Inflammatory macrophage (primary cell): Measurements from ENCODE around the gene NME3.
"Not testable (repeated sequence)": the region's sequence is repeated elsewhere in the genome, so short reads cannot be mapped to it uniquely, and the experiment has no call there.

Experiments
- DNase-seq, 2 donors: peaks; one replicate each; pipeline ENCODE4 v3.0.0-alpha.2; 2020 to 2022

NME3 gene

DNA sequence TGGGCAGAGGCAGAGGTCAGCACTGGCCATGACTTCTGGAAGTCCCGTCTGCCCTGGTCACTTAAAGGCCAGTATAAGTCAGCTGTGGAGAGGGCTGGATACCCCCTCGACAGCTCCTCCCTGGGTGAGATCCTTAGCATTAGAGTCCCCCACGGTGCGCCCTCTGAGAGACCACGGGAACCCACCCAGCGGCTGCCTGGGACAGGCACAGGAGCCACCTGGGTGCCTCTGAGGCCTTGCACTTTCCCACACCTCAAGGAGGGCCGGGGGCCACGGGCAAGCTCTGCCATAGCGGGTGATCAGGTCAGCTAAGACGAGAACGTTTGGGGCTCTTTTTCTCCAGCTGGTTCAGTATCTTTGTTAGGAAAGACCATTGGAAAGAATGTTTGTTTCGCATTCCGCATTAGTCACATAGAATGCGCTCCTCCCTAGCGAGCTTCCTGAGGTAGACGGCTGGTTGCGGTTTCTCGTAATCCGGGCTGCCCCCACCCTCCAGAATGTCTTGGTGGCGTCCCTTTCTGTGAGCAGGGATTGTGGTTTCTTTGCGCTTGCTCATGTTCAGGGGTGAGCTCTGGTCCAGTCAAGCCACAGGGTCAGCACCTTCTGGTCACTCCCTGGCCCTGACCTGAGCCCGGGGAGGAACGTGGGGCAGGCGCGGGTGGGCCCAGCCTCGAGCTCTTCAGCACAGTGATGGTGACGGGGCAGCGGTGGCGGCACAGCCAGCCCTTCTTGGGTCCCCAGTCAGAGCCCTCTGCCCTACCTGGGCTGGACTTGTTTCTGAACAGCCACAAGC, 25.2 kb downstream of the NME3 start:
- DNase-seq: no peak

DNA sequence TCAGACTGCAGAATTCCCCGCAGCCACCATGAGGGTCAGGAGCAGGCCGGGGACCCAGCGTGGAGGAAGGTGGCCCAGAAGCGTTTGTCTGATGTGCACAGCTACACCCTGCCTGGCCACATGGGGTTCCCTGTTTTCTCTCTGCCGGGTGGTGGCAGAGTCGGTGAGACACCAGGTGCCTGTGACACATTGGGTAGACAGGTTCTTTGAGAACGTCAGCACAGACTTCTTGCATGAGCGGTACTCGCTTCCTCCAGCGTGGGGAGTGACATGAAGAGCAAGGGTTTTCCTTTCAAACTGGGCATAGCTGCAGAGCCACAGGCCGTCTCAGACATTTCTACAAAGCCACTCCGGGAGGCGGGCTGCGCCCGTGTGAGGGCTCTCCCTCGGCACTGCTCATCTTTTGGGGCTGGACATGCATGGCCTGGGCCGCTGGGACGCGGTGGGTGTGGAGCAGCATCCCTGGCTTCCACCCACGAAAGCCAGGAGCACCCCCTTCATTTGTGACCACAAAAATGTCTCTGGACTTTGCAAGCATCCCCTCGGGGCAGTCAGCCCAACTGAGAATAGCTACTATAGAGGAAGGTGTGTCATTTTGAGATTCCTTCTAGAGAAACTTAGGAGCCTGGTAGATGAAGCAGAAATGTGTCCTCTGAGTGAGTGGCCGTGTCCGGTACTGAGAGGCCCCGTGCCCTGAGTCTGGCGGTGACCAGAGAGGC, 26.0 kb downstream of the NME3 start:
- DNase-seq: no peak

GRCh38 chr16:1744338-1744840, 27.0 kb downstream of the NME3 start:
- DNase-seq: no peak

DNA sequence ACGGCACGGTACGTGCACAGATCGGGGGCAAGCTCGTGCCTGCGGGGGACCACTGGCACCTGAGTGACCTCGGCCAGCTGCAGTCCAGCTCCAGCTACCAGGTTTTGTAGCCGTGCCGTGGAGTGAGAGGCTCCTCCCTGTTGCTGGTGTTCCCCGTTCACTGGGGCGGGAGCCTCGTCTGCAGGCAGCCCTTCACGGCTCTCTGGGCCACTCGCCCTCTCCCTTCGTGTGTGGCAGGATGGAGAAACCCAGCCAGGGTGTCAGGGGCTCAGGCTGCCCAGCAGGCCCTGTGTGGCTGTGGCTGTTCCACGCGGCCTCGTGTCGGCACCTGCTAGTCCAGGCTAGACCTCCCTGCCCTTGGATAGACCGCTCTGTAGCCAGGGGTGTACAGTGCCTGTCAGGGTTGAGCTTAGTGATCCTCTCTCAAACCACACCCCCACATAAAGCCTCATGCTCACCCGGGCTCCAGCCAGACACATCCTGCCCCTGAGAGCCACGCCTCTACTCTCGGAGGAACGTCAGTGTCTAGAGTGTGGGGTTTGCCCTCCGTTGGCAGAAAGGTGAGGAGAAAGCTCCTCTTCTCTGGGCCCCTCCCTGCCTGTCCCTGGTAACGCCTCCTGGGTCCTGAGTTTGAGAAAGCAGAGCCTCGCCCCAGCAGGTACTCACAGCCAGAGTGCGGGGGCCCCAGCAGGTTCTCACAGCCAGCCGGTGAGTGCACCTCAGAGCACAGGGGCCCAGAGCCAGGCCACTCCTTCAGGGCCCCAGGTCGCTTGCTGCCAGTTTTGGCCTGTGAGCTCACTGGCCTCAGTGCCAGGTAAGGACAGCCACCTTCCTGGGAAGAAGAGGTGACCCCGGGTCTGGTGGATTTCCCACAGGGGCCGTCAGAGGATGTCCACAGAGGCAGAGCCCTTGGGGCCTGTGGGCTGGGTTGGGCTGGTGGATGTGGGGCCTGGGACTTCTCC, 27.7 kb downstream of the NME3 start:
- no peak for DNase-seq

GRCh38 chr16:1741553-1742165, 29.7 kb downstream of the NME3 start:
- no peak for DNase-seq

- DNase-seq: no peak
These were observed 30.4 kb downstream of the NME3 start for GRCh38 chr16:1740781-1741490.

DNA sequence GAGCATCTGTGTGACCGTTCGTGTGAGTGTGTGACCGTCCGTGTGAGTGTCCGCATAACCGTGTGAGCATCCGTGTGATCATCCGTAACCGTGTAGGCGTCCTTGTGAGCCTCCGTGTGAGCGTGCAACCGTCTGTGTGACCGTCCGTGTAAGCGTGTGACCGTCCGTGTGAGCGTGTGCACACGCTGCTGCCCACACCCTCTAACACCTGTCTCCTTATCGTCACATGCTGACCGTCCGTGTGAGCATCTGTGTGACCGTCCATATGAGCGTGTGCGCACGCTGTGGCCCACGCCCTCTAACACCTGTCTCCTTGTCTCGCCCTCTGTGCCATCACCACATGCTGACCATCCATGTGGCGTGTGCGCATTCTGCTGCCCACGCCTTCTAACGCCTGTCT, 31.1 kb downstream of the NME3 start:
- no peak for DNase-seq

GRCh38 chr16:1734816-1735215, 36.5 kb downstream of the NME3 start:
- no peak for DNase-seq

DNA sequence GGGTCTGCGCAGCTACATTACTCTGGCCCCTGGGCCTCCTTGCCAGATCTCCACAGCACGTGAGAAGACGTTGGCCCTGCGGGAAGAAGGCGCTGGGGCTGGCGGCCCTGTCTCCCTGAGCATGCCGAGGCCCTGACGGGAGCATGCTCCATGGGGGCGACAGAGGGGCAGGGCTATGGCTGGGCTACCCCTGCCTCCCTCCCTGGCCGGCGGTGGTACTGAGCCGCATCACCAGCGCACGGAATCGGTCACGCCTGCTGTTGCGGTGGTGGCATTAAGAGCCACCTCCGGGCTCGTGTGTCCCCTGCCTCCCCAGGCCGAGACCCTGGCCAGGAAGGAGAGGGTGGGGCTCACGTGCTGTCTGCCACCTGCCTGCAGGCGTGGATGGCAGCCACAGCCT, 37.2 kb downstream of the NME3 start:
- no peak for DNase-seq

- DNase-seq: not testable (repeated sequence)
These were observed 38.8 kb downstream of the NME3 start for GRCh38 chr16:1732551-1732987.

DNA sequence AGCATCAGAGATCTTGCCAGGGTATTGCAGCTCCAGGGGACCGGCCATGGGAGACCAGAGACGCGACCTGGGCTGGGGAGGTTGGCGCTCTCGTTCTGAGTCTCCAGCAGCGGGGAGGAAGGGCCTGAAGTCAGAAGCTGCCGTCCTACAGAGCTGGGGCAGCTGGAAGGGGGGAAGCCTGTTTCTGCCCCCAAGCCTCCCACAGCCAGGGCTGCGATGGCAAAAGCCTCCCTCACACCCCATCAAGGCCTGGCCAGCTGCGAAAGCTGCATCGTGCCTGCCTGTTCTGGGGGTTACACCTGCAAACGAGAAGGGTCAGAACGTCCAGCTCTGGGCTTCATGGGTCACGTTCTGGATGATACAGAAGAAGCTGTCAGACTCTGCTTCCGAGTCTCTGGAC, 39.3 kb downstream of the NME3 start:
- DNase-seq: no peak

DNA sequence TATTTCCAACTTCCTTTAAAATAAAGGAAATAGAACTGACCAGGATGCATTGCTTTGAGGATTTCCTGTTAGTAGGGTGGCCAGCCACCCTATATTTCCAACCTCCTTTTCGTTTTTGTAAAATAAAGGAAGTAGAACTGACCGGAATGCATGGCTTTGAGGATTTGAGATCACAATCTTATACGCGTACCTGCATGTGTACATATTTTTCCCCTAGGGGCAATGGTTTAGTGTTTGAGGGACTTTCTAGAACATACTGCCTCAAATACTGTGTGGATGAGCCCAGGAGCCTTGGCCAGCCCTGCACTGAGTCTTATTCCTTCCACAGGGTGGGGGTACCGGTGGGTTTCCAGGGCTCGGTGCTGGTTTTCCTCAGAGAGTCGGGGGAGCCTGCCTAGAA, 39.7 kb downstream of the NME3 start:
- DNase-seq: peak in 1 of 2 donors; percentile 49

GRCh38 chr16:1731073-1731472, 40.3 kb downstream of the NME3 start:
- DNase-seq: no peak

DNA sequence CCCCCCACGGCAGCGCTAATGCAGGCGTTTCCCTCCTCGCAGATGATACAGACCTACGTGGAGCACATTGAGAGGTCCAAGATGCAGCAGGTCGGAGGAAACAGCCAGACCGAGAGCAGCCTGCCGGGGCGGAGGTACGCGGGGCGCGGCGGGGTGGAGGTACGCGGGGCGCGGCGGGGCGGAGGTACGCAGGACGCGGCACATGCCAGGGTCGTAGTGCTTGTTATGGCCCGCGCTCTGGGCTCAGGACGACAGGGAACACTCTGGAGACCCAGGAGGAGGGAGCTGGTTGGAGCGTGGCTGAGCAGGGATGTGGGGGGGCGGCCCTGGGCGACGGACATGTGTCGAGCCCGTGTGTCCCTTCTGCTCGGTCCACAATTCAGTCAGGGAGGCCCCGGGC, 41.9 kb downstream of the NME3 start:
- DNase-seq: no peak

GRCh38 chr16:1729026-1729425, 42.3 kb downstream of the NME3 start:
- DNase-seq: no peak

GRCh38 chr16:1727651-1728624, 43.4 kb downstream of the NME3 start:
- DNase-seq: no peak

- no peak for DNase-seq
These were observed 44.5 kb downstream of the NME3 start for GRCh38 chr16:1726661-1727502.

DNA sequence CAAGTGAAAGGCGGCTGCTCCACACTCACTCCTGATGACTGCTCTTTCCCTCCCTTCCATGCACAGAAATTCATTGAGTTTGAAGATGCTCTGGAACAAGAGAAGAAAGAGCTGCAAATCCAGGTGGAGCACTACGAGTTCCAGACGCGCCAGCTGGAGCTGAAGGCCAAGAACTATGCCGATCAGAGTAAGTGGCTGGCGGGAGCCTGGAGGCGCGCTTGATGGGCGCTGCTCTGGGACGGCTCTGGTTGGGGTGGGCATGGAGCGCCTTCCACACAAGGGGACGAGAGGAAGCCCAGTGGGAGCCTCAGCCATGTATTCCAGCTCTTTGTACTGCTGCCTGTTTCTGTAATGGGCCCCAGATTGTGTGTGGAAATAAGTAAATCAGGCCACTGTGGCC, 46.9 kb downstream of the NME3 start:
- DNase-seq: no peak

DNA sequence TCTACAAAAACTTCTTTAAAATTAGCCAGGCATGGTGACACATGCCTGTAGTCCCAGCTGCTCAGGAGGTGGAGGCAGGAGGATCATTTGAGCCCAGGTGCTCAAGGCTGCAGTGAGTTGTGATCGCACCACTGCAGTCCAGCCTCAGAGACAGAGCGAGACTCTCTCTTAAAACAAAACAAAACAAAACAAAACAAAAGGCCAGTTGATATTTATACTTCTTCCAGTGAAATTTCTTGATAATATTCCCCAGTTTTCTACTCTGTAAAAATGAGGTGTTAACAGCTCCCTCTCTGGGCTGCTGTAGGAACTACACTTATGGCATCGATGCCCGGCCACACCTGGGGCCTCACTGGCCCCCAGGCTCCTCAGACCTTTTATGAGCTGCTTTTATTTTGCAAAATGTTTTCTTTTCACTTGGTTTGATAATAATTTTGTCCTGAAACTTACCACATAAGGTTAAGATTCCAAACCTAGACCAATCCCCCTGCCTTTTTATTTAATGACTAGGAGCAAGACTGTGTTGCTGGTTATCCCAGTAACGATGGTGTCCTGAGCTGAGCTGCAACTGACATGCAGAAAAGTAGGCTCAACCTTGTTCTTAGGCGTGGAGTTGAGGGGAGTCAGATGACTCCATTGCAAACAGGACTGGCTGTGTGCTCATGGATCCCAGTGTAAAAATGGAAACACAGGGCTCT, 47.7 kb downstream of the NME3 start:
- peak; percentile 45 to 49 for DNase-seq
